WTC11 (cell line): ENCODE measurements around the gene TRAPPC10. TPM values are rescaled to one million over a fixed set of nuclear protein-coding genes. Genes with fewer than 3 reads are reported as not detected.

Source experiments
- ATAC-seq: fragments of 200-7000 bp; cut with Tn5 transposase; 2 replicates; pipeline ENCODE4 v1.10.0; 2021; ENCODE audit warnings: mild to moderate bottlenecking, moderate library complexity
- CTCF ChIA-PET: fragments of 300-600 bp; sonication (Branson Sonifier 250); formaldehyde crosslinking; loops from one replicate; lab custom pipeline; 2021; ENCODE audit warnings: antibody characterized with exemption; lab: Charles Lee
- POLR2A ChIA-PET: fragments of 350-600 bp; sonication (Branson Sonifier 250); formaldehyde crosslinking; loops from one replicate; lab custom pipeline; 2021; ENCODE audit warnings: antibody characterized with exemption; lab: Charles Lee
- DNase-seq: peaks from one replicate; pipeline ENCODE4 v3.0.0; 2021; ENCODE audit warnings: low spot score
- H3K27ac Mint-ChIP-seq: 2 replicates; pipeline ENCODE4 v1.8.0; 2021; ENCODE audit warnings: mixed read lengths
- H3K27me3 Mint-ChIP-seq: 2 replicates; pipeline ENCODE4 v1.8.0; 2021; ENCODE audit warnings: low read depth, mild to moderate bottlenecking, moderate library complexity, mixed read lengths
- H3K36me3 Mint-ChIP-seq: 2 replicates; pipeline ENCODE4 v1.8.0; 2021; ENCODE audit warnings: mixed read lengths
- H3K4me1 Mint-ChIP-seq: 2 replicates; pipeline ENCODE4 v1.8.0; 2022; ENCODE audit warnings: mixed read lengths
- H3K4me3 Mint-ChIP-seq: 2 replicates; pipeline ENCODE4 v1.8.0; 2021; ENCODE audit warnings: mild to moderate bottlenecking, moderate library complexity, mixed read lengths
- H3K9me3 Mint-ChIP-seq: 2 replicates; pipeline ENCODE4 v1.8.0; 2021; ENCODE audit warnings: mixed read lengths
- FOXJ3 ChIP-seq: sonication (generic); formaldehyde crosslinking; IDR thresholded peaks from 2 replicates; pipeline ENCODE4 v1.9.0; 2021; ENCODE audit warnings: missing genetic modification reagents, mild to moderate bottlenecking, borderline replicate concordance
- GABPB1 ChIP-seq: sonication (generic); formaldehyde crosslinking; IDR thresholded peaks from 2 replicates; pipeline ENCODE4 v1.8.1; 2023; ENCODE audit warnings: mild to moderate bottlenecking, missing genetic modification reagents
- IRF2 ChIP-seq: sonication (generic); formaldehyde crosslinking; IDR thresholded peaks from 2 replicates; pipeline ENCODE4 v1.8.0; 2022; ENCODE audit warnings: low read depth, missing genetic modification reagents, borderline replicate concordance
- KAT7 ChIP-seq: sonication (generic); formaldehyde crosslinking; IDR thresholded peaks from 2 replicates; pipeline ENCODE4 v1.8.1; 2023; ENCODE audit warnings: missing genetic modification reagents, mild to moderate bottlenecking, borderline replicate concordance
- NFE2L1 ChIP-seq: sonication (generic); formaldehyde crosslinking; IDR thresholded peaks from 2 replicates; pipeline ENCODE4 v1.8.1; 2023; ENCODE audit warnings: missing genetic modification reagents
- NR1H2 ChIP-seq: sonication (generic); formaldehyde crosslinking; IDR thresholded peaks from 2 replicates; pipeline ENCODE4 v1.9.0; 2021; ENCODE audit warnings: mild to moderate bottlenecking, moderate library complexity, missing genetic modification reagents
- NR2C2 ChIP-seq: sonication (generic); formaldehyde crosslinking; IDR thresholded peaks from 2 replicates; pipeline ENCODE4 v1.8.0; 2022; ENCODE audit warnings: mild to moderate bottlenecking, missing genetic modification reagents
- RORB ChIP-seq: fragments of 250-450 bp; sonication (Bioruptor Pico); IDR thresholded peaks from 2 replicates; pipeline ENCODE4 v1.9.0; 2021; ENCODE audit warnings: mild to moderate bottlenecking
- SP1 ChIP-seq: sonication (generic); formaldehyde crosslinking; conservative IDR thresholded peaks from 2 replicates; pipeline ENCODE4 v1.8.1; 2022; ENCODE audit warnings: missing genetic modification reagents
- TP53 ChIP-seq: sonication (generic); formaldehyde crosslinking; IDR thresholded peaks from 2 replicates; pipeline ENCODE4 v1.8.1; 2023; ENCODE audit warnings: mild to moderate bottlenecking, missing genetic modification reagents
- ZNF219 ChIP-seq: sonication (generic); formaldehyde crosslinking; IDR thresholded peaks from 2 replicates; pipeline ENCODE4 v1.8.0; 2023; ENCODE audit warnings: missing genetic modification reagents, mild to moderate bottlenecking, borderline replicate concordance
- ZNF263 ChIP-seq: sonication (generic); formaldehyde crosslinking; IDR thresholded peaks from 2 replicates; pipeline ENCODE4 v1.8.1; 2022; ENCODE audit warnings: low read depth, mild to moderate bottlenecking, moderate library complexity, missing genetic modification reagents
- ZNF423 ChIP-seq: fragments of 250-450 bp; sonication (Bioruptor Pico); IDR thresholded peaks from 2 replicates; pipeline ENCODE4 v2.1.2; 2022; ENCODE audit warnings: mild to moderate bottlenecking, moderate library complexity
- ZNF425 ChIP-seq: fragments of 250-450 bp; sonication (Bioruptor Pico); conservative IDR thresholded peaks from 2 replicates; pipeline ENCODE4 v1.9.0; 2021; ENCODE audit warnings: mild to moderate bottlenecking
- total RNA-seq: library from RNA; stranded (reverse); gene quantifications from 3 replicates; pipeline ENCODE4 v1.2.3, GENCODE V29; 2021
- TF ChIP-seq, protein P1 (sequence below): sonication (generic); formaldehyde crosslinking; IDR thresholded peaks from 2 replicates; pipeline ENCODE4 v1.8.0; 2023; ENCODE audit warnings: missing genetic modification reagents
- TF ChIP-seq, protein P2 (sequence below): fragments of 250-450 bp; sonication (Bioruptor Pico); IDR thresholded peaks from 2 replicates; pipeline ENCODE4 v1.9.0; 2021; ENCODE audit warnings: mild to moderate bottlenecking
- TF ChIP-seq, protein P3 (sequence below): sonication (generic); formaldehyde crosslinking; IDR thresholded peaks from 2 replicates; pipeline ENCODE4 v1.8.0; 2022; ENCODE audit warnings: mild to moderate bottlenecking, missing genetic modification reagents
- TF ChIP-seq, protein P4 (sequence below): sonication (generic); formaldehyde crosslinking; IDR thresholded peaks from 2 replicates; pipeline ENCODE4 v1.8.0; 2022; ENCODE audit warnings: missing genetic modification reagents

Gene TRAPPC10
- total RNA-seq, 1 experiment from 2014 or later, result 34.5 TPM

GRCh38 chr21:43981151-43981870 is 30.8 kb upstream of the TRAPPC10 start (continued):
- TF ChIP-seq GABPB1 (CRISPR knock-in tag), result no peak

DNA sequence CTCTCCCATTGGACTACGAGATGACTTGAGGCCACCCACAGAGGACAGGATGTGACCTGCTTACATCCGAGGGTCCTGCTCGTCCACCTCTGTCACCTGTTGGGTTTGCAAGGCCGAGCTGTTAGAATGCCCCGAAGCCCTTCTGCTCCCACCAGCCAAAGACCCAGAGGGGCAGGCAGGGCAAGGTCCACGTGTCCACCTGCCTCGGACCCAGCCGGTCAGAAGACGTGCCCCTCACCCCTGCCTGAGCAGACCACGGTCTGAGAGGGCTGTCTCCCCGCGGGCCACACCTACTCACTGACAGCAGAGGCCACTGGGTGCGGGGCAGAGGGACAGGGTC is 30.3 kb upstream of the TRAPPC10 start:
- no peak overlapping the region; the same call in 1 of the 2 replicates for H3K4me3 Mint-ChIP-seq
- no peaks in the 10 kb centered on the region for H3K36me3 Mint-ChIP-seq
- DNase-seq, result no peak
- no peaks in the 10 kb centered on the region for H3K9me3 Mint-ChIP-seq
- H3K27me3 Mint-ChIP-seq, result no peaks in the 10 kb centered on the region
- ChIA-PET POLR2A (no interaction called here), CTCF (interaction anchor here (0.9 to 1.4 kb wide), 4 partner anchors 40 to 253 kb away, joined by 3 to 5 read pairs (median 3); no protein-coding TSS in a partner anchor)
- ATAC-seq, result peak; percentile 34
- TF ChIP-seq, protein P1, sequence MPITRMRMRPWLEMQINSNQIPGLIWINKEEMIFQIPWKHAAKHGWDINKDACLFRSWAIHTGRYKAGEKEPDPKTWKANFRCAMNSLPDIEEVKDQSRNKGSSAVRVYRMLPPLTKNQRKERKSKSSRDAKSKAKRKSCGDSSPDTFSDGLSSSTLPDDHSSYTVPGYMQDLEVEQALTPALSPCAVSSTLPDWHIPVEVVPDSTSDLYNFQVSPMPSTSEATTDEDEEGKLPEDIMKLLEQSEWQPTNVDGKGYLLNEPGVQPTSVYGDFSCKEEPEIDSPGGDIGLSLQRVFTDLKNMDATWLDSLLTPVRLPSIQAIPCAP (CRISPR knock-in tag), result no peak
- TF ChIP-seq NFE2L1 (CRISPR knock-in tag) (no peak), NR2C2 (CRISPR knock-in tag) (no peak), KAT7 (CRISPR knock-in tag) (no peak), ZNF219 (no peak), ZNF263 (CRISPR knock-in tag) (no peak), IRF2 (CRISPR knock-in tag) (no peak), ZNF425 (no peak), FOXJ3 (CRISPR knock-in tag) (no peak), ZNF423 (no peak), TP53 (no peak), RORB (CRISPR knock-in tag) (no peak), SP1 (CRISPR knock-in tag) (no peak), NR1H2 (no peak)
- TF ChIP-seq, protein P2, sequence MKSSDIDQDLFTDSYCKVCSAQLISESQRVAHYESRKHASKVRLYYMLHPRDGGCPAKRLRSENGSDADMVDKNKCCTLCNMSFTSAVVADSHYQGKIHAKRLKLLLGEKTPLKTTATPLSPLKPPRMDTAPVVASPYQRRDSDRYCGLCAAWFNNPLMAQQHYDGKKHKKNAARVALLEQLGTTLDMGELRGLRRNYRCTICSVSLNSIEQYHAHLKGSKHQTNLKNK (CRISPR knock-in tag), result no peak
- TF ChIP-seq, protein P3, sequence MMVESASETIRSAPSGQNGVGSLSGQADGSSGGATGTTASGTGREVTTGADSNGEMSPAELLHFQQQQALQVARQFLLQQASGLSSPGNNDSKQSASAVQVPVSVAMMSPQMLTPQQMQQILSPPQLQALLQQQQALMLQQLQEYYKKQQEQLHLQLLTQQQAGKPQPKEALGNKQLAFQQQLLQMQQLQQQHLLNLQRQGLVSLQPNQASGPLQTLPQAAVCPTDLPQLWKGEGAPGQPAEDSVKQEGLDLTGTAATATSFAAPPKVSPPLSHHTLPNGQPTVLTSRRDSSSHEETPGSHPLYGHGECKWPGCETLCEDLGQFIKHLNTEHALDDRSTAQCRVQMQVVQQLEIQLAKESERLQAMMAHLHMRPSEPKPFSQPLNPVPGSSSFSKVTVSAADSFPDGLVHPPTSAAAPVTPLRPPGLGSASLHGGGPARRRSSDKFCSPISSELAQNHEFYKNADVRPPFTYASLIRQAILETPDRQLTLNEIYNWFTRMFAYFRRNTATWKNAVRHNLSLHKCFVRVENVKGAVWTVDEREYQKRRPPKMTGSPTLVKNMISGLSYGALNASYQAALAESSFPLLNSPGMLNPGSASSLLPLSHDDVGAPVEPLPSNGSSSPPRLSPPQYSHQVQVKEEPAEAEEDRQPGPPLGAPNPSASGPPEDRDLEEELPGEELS (CRISPR knock-in tag), result no peak
- TF ChIP-seq, protein P4, sequence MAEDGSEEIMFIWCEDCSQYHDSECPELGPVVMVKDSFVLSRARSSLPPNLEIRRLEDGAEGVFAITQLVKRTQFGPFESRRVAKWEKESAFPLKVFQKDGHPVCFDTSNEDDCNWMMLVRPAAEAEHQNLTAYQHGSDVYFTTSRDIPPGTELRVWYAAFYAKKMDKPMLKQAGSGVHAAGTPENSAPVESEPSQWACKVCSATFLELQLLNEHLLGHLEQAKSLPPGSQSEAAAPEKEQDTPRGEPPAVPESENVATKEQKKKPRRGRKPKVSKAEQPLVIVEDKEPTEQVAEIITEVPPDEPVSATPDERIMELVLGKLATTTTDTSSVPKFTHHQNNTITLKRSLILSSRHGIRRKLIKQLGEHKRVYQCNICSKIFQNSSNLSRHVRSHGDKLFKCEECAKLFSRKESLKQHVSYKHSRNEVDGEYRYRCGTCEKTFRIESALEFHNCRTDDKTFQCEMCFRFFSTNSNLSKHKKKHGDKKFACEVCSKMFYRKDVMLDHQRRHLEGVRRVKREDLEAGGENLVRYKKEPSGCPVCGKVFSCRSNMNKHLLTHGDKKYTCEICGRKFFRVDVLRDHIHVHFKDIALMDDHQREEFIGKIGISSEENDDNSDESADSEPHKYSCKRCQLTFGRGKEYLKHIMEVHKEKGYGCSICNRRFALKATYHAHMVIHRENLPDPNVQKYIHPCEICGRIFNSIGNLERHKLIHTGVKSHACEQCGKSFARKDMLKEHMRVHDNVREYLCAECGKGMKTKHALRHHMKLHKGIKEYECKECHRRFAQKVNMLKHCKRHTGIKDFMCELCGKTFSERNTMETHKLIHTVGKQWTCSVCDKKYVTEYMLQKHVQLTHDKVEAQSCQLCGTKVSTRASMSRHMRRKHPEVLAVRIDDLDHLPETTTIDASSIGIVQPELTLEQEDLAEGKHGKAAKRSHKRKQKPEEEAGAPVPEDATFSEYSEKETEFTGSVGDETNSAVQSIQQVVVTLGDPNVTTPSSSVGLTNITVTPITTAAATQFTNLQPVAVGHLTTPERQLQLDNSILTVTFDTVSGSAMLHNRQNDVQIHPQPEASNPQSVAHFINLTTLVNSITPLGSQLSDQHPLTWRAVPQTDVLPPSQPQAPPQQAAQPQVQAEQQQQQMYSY, result no peak
- peaks cover 22% of the 10 kb centered on the region for H3K4me1 Mint-ChIP-seq
- H3K27ac Mint-ChIP-seq, result no peak overlapping the region; the same call in 1 of the 2 replicates
